NCI-H345 treated with DMSO at 0.1 percent for 48 hours (cell line): ENCODE measurements around the gene PTCRA.
"Not testable (repeated sequence)": the region's sequence is repeated elsewhere in the genome, so short reads cannot be mapped to it uniquely, and the experiment has no call there.

Source experiments
- DNase-seq: peaks from one replicate; lab custom pipeline; 2025; ENCODE audit not compliant: unreplicated experiment; lab: John Stamatoyannopoulos, UW

PTCRA gene, protein sequence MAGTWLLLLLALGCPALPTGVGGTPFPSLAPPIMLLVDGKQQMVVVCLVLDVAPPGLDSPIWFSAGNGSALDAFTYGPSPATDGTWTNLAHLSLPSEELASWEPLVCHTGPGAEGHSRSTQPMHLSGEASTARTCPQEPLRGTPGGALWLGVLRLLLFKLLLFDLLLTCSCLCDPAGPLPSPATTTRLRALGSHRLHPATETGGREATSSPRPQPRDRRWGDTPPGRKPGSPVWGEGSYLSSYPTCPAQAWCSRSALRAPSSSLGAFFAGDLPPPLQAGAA

DNA sequence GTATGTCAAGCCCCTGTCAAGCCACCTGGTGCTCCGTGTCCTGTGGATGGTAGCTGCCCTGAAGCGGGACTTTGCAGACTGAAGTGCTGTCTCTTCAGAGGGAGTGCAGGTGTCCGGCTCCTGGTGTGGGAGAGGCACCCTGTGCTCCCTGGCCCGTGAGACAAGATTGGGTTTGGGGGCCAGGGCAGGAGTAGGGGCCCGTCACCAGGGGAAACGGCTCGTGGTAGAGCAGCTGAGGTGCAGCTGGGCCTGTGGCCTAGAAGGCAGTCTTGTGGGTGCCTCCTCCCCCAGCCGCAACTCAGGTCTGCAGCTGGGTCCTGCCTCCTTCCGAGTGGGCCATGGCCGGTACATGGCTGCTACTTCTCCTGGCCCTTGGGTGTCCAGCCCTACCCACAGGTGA, at the start of gene PTCRA:
Gene PTCRA (plus strand): TSS at position 322 of the 400 bp plus-strand sequence. CDS start 17 bp downstream, at position 339.
- no peak for DNase-seq

DNA sequence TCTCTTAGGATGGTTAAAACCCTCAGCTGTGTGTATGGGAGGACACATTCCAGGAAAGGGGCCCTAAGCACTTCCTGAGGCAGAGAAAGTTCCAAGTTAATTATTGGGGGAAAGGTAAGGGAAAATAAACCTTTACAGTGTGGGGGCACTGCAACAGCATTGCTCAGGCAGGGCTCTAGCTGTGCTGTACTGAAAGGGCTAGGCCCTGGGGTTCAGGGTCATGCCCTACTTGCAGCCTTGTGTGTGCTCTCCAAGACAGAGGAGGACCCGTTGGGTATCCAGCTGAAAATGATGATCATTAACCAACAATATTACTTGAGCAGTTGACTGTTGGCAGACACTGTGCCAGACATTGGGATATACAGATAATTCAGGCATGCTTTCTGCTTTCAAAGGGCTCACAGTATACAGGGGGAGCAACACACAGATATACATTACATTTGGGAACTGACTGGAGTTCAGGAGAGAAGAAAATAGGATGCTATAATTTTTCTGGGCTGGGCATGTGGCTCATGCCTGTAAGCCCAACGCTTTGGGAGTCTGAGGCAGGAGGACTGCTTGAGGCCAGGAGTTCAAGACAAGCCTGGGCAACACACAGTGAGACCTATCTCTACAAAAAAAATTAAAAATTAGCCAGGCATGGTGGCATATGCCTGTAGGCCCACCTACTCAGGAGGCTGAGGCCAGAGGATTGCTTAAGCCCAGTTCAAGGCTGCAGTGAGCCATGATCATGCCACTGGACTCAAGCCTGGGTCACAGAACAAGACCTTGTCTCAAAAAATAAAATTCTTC, 45.5 kb upstream of the PTCRA start:
- no peak for DNase-seq

DNA sequence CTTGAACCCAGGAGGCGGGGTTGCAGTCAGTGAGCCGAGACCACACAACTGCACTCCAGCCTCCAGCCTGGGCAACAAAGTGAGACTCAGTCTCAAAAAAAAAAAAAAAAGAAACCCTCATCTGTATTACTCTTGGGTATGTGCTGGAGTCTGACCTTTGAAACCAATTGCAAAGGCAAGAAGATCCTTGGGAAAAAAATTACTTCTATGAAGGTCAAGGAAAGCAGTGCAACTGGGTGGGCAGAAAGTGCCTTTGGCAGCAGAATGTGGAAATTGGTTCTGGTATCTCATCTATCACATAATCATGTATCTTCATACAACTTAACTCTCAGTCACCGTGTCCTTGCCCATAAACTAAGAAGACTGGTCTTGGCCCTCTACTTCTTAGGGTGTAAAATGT, 44.1 kb upstream of the PTCRA start:
- DNase-seq, result no peak

DNA sequence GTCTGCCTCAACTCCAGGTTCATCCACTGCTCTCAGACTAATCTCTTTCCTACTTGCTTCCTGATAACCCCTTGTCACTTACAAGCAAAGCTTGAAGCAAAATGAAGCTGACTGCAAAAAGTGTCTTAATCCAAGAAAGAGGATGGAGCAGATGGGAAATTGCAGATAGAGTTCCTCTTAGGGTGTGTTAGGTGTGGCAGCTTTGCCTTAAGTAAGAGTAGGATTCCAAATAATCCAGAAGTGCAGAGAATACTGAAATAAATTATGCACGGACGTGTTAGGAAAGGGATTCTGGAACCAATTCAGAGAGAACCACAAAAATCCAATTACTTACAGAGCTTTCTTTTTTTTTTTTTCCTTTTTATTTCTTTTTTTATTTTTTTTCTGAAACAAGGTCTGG, 42.5 kb upstream of the PTCRA start:
- DNase-seq, result no peak

DNA sequence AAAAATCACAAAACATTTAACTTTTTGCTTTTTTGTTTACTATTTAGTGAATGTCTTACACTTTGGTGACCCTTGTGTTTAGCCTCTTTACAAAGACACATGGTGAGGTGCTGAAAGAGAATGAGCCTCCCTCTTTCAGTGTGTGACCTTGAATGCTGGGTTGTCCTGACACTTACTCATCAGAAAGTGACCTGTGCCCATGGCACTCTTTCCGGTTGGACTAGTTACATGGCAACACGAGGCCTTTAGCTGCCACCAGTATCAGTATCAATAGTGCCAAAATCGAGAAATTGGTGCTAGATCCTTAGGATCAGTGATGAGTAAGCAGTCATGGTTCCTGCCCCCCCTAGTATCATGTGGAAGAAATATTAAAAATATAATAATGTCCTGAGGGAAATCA, 38.2 kb upstream of the PTCRA start:
- no peak for DNase-seq

DNA sequence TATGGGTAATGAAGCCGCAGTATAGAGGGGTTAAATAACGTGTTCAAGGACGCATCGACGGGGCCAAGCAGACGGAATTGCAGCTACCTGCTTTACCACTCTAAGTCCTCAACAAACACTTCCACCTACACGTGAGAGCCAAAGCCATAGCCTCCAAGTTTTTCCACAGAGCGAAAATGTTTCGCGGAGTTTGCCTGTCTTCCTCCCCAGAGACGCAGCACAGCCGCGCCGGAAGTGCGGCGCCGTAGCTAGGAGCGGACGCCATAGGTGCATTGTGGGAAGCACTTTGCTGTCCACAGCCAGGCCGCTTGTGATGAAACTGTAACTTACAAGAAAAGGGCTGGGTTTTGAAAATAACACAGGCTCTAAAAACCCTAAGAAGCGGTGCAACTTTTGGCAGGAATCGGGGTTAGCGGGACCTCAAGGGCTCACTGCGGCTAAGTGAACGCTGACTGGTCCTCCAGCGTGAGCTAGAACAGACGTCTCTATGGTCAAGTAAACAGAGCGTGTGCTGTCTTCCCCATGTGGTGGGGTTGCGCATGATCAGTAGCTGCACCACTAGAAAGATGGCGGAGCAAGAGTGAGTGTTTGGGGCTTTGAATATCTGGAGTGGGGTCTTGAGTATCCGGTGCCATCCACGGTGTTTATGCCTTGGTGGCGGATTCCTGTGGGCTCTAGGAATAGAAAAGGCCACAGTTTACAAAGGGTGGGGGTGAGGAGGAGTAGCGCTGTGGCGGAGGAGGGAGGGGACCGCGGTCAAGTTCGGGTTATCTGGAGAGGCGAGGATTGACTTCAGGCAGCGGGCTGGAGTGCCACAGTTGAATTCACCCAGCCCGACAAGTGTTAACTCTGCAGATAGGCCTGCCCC, 36.2 kb upstream of the PTCRA start, which contains the start of gene RPL7L1:
Gene RPL7L1 (plus strand): TSS at position 245 of the 868 bp plus-strand sequence. CDS start 295 bp downstream, at position 540.
- peak; percentile 94 for DNase-seq

DNA sequence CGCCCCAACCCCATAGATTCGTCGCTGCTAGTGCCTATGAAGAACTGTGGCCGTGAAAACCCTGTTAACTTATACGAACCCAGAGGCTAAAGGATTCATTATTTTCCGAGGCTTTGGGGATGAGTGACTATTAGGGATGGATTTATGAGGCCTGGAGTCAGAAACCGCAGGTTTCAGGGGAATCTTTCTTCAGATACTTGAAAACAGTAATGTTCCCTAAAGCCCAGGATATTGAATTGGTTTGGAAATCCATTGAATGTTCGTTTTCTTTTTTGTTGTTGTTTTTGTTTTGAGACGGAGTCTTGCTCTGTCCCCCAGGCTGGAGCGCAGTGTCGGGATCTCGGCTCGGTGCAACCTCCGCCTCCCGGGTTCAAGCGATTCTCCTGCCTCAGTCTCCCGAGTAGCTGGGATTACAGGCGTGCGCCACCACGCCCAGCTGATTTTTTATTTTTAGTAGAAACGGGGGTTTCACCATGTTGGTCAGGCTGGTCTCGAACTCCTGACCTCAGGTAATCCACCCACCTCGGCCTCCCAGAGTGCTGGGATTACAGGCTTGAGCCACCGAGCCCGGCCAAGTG, 35.5 kb upstream of the PTCRA start:
- not testable (repeated sequence) for DNase-seq

DNA sequence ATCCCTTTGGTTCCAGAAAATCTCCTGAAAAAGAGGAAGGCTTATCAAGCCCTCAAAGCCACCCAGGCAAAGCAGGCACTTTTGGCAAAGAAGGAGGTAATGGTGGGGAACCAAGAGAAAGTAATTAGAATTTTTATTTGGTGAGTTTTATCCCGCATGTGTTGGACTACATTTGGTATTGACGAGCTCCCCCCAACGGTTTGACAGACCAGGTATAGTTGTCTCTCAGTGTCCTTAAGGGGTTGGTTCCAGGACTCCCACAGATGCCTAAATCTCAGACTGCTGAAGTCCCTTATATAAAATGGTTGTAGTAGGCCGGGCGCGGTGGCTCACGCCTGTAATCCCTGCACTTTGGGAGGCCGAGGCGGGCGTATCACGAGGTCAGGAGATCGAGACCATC, 35.0 kb upstream of the PTCRA start:
- not testable (repeated sequence) for DNase-seq

DNA sequence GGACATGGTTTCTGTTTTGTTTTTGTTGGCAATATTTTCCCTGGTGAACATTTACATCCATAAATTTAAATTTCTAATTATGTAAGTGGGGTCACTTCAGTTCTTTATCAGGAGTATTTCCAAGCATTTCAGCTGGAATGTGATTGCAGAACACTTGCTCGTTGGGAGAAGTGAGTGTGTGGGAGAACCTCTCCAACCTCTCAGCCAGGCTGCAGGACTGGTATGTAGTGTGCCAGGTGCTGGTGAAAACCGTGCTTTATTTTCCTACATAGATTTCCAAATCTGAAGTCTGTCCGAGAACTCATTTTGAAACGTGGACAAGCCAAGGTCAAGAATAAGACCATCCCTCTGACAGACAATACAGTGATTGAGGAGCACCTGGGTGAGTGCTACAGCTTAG, 30.2 kb upstream of the PTCRA start:
- DNase-seq, result no peak

DNA sequence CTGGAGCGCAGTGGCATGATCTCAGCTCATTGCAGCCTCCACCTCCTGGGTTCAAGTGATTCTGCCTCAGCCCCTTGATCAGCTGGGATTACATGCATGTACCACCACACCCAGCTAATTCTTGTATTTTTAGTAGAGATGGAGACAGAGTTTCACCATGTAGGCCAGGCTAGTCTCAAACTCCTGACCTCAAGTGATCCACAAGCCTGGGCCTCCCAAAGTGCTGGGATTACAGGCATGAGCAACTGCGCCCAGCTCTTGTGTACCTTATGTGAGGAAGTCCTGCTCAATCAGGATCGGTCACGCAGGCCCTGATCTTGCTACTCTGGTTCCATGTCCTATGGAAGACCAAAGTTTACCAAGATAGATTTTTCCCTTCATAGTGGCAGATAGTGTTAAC, 27.7 kb upstream of the PTCRA start:
- DNase-seq, result not testable (repeated sequence)

DNA sequence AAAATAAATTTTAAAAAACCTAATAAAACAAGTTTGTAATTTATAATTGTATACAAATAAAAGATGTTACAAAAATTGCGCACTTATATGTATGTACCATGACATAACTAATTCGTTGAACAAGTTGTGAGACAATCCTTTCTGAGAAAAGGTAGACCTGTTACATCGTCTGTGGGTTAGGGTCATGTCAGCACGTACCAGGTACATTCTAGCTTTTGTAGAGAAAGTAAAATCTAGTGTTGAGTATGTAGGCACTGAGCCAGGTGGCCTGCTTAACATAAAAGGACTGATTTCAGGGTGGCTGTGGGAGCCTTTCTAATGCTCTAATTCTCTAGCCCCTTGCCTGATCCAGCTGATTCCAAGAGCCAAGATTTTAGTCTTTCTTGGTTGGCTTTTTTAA, 26.0 kb upstream of the PTCRA start:
- DNase-seq, result no peak

DNA sequence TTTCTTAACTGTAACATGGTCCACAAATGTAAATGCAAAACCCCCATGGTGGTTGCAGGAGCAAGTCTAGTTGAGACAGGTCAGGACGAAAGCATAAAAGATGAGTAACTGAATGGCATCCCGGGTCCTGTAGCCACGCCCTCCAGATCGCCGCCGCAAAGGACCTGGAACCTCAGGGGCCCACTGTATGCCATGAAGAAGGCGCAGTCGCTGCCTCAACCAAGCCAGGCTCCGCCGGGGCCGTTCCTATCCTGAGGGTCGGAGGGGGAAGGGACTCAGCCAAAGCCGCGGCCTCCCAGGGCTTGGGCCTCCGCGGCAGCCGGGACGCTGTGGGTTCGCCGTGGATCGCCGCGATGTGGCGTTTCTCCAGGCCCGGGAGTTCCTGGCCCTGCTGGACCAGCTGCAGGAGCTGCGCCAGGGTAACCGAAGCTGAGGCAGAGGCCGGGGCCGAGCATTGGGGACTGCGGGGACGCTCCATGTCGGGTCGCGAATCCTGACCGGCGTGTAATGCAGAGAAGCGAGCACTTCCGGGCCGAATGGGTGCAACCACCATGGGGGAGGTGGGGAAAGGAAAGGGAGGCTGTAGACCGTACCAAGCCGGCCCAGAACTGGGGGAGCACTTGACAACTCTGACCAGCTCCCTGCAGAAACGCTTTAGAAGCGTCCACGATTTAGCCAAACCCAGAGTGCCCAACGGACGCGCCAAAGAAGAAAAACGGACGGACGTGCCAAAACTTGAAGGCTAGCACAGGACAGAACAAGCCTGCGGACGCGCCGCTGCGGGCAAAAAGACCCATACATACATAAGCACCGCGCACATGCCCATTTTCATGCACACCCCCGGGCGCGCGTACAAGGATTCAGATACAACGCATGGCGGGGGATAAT, 25.3 kb upstream of the PTCRA start:
- peak; percentile 75 for DNase-seq

DNA sequence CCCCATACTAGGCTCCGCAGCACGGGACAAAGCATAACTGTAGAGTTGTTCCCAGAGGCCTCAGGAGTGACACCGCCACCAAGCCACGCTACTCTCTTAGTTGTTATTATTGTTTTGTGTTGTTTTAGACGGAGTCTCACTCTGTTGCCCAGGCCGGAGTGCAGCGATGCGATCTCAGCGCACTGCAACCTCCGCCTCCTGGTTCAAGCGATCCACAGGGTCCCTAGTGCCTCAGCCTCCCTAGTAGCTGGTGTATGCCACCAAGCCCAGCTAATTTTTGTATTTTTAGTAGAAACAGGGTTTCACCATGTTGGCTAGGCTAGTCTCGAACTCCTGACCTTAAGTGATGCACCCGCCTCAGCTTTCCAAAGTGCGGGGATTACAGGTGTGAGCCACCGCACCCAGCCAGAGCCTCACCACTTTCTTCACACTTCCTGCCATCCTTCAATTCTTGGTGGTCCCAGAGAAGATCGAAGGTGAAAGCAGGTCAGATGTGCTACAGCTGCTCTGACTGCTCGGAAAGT, 24.6 kb upstream of the PTCRA start:
- DNase-seq, result no peak

DNA sequence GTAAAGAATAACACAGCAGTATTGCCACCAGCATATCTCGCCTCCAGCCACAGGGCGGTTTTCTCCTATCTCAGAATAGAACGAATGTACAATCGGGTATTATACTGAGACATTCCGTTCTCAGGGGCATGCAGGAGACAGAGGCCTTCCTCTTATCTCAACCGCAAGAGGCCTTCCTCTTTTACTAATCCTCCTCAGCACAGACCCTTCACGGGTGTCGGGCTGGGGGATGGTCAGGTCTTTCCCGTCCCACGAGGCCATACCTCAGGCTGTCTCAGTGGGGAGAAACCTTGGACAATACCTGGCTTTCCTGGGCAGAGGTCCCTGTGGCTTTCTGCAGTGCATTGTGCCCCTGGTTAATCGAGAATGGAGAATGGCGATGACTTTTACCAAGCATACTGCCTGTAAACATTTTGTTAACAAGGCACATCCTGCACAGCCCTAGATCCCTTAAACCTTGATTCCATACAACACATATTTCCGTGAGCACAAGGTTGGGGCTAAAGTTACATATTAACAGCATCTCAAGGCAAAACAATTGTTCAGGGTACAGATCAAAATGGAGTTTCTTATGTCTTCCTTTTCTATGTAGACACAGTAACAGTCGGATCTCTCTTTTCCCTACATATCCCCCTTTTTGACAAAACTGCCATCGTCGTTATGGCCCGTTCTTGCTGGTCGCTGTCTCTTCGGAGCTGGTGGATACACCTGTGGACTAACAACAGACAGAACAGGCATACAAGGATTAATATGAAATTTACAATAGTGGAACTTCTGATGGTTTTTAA, 21.6 kb upstream of the PTCRA start:
- not testable (repeated sequence) for DNase-seq

DNA sequence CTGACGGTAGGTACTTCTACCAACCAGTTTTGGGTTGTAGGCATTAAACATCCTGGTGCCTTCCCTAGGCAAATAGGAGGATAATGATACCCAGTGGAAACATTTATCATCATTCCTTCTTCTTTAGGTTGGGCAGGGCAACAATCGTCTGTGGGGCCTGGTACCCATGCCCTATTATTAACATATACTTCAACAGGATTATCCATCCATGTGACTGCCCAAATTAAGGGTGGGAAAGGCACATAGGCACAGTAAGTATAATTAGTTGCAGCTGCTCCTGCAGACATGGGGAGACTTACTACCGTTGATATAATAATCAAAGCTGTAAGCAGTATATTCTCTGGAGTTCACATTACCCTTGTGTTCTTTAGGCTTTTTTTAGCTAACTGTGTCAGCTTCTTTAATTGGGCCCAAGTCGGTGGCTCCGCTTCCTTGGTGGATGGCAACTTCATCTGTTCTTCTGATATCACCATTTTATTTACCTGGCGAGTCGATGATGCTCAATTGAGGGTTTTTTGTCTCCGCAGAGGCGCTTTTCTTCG, 19.6 kb upstream of the PTCRA start:
- no peak for DNase-seq

DNA sequence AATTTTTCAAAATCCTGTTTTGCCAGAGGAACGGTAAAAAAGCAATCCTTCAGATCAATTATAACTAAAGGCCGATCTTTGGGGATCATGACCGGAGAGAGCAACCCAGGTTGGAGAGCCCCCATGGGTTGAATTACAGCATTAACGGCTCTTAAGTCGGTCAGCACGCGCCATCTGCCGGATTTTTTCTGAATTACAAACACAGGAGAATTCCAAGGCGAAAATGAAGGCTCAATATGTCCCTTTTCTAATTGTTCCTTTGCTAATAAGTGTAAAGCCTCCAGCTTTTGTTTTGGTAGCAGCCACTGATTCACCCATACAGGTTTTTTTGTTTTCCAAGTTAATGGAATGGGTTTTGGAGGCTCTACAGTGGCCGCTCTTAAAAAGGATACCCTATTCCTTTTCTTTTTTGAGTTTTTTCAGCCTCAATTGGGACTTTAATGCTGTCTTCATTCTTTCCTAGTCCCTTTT, 16.9 kb upstream of the PTCRA start:
- DNase-seq, result peak; percentile 60

DNA sequence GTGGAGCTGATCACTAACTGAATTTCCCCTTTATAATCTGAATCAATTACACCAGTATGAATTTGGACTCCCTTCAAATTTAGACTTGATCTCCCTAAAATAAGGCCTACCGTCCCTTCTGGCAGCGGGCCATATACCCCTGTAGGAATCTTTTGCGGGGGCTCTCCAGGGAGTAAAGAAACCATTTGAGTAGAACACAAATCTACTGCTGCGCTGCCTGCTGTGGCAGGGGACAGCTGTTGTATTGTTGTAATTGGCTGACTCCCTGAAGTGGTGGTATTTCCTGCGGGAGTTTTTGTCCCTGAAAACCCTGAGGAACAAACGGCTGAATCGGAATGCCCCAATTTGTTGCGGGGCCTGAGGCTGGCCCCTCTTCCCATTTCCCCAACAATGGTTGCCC, 16.0 kb upstream of the PTCRA start:
- peak; percentile 31 for DNase-seq

DNA sequence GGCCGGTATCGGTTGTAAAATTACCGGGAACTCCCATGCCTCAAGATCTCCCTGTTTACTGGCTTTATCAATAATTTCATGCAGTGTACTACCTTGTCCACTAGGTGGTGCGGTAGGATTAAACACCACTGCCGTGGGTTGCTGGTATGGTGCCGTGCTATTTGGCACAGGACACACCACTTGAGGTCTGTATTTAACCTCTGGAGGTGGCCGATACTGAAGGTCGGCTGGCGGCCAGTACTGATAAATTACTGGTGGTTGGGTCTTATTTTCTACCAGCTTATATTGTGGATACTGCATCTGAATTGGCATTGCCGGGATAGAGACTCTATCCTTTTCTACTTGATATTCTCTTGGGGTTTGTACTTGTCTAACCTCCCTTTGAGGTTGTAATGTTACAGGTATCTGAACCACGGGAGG, 14.3 kb upstream of the PTCRA start:
- DNase-seq, result peak; percentile 82
